A549 (cell line): Measurements from ENCODE around the gene BCR. TPM values are rescaled to one million over a fixed set of nuclear protein-coding genes. Genes with fewer than 3 reads are reported as not detected.
A peak's percentile ranks its signal among the peaks of the same experiment; 100 is the strongest.

ENCODE experiments used
- ATAC-seq, 2 experiments: fragments of 200-7000 bp in 1 of 2; fragments of >200 bp in 1 of 2; cut with Nextera tagmentation in 1 of 2; cut with Tn5 transposase in 1 of 2; 3 replicates each; pipeline versions ENCODE4 v1.8.0 to v1.9.1; 2018 to 2020; ENCODE audit warnings: mild to moderate bottlenecking in 1 of 2, moderate library complexity in 1 of 2
- CTCF ChIA-PET: fragments of 300-600 bp; sonication (Branson Sonifier 250); formaldehyde crosslinking; extraction: SDS; loops from one replicate; lab custom pipeline; 2021; ENCODE audit warnings: antibody characterized with exemption, inconsistent platforms; lab: Yijun Ruan, JAX
- POLR2A ChIA-PET: fragments of 350-600 bp; formaldehyde crosslinking; extraction: SDS; loops from one replicate; lab custom pipeline; 2021; ENCODE audit warnings: antibody characterized with exemption, inconsistent platforms; lab: Yijun Ruan, JAX
- DNase-seq, 2 experiments: peaks; one replicate each; pipeline versions ENCODE4 v3.0.0 to v3.0.0-alpha.2; 2011 to 2016; ENCODE audit warnings: low read depth in 1 of 2, low spot score in 1 of 2
- FAIRE-seq: peaks from 2 replicates; lab custom pipeline; 2011; peaks lifted over from hg19 to GRCh38; lab: Jason Lieb, UNC
- H3K27ac ChIP-seq, 2 experiments: fragments of >200 bp; sonication (Bioruptor Twin); formaldehyde crosslinking; 3 replicates each; pipeline ENCODE4 v1.5.1; 2016 to 2017
- H3K4me1 ChIP-seq: fragments of >200 bp; sonication (Bioruptor Twin); formaldehyde crosslinking; 3 replicates; pipeline ENCODE4 v1.6.1; 2016
- H3K4me2 ChIP-seq: fragments of >200 bp; sonication (Bioruptor Twin); formaldehyde crosslinking; 3 replicates; pipeline ENCODE4 v1.6.1; 2016
- H3K4me3 ChIP-seq: fragments of >200 bp; sonication (Bioruptor Twin); formaldehyde crosslinking; 3 replicates; pipeline ENCODE4 v1.5.1; 2016
- H3K9me3 ChIP-seq: fragments of >200 bp; sonication (Bioruptor Twin); formaldehyde crosslinking; 3 replicates; pipeline ENCODE4 v1.6.1; 2016
- BCL3 ChIP-seq: fragments of >200 bp; sonication (Bioruptor Twin); formaldehyde crosslinking; IDR thresholded peaks from 3 replicates; pipeline ENCODE4 v1.6.1; 2016
- BHLHE40 ChIP-seq: IDR thresholded peaks from 2 replicates; pipeline ENCODE4 v1.6.1; 2012; ENCODE audit warnings: low read depth, low read length, inconsistent platforms
- CBX2 ChIP-seq: fragments of 200-600 bp; sonication (generic); IDR thresholded peaks from 2 replicates; pipeline ENCODE4 v1.6.1; 2016; ENCODE audit warnings: low read depth, mild to moderate bottlenecking, borderline replicate concordance
- CHD2 ChIP-seq: fragments of 150-350 bp; IDR thresholded peaks from 2 replicates; pipeline ENCODE4 v1.6.1; 2014; ENCODE audit warnings: low read length; ENCODE audit not compliant: partially characterized antibody
- CHD4 ChIP-seq: fragments of 200-600 bp; sonication (generic); IDR thresholded peaks from 2 replicates; pipeline ENCODE4 v1.6.1; 2016; ENCODE audit warnings: antibody characterized with exemption, mild to moderate bottlenecking, borderline replicate concordance
- E2F6 ChIP-seq: IDR thresholded peaks from 2 replicates; pipeline ENCODE4 v1.6.1; 2012; ENCODE audit warnings: low read depth, borderline replicate concordance
- EHF ChIP-seq: fragments of 250-450 bp; sonication (Bioruptor Pico); IDR thresholded peaks from 2 replicates; pipeline ENCODE4 v1.5.0; 2020; ENCODE audit warnings: mild to moderate bottlenecking
- EP300 ChIP-seq, 2 experiments: fragments of >200 bp; sonication (Bioruptor Twin); formaldehyde crosslinking; IDR thresholded peaks; 2 replicates in 1 of 2; 3 replicates in 1 of 2; pipeline ENCODE4 v1.6.1; 2016 to 2017
- ESRRA ChIP-seq: fragments of 150-350 bp; IDR thresholded peaks from 2 replicates; pipeline ENCODE4 v1.6.1; 2014; ENCODE audit warnings: mild to moderate bottlenecking, low read length, borderline replicate concordance
- FOSL2 ChIP-seq, 2 experiments: fragments of 450-650 bp in 1 of 2; fragments of >200 bp in 1 of 2; sonication (Bioruptor Twin) in 1 of 2; formaldehyde crosslinking; IDR thresholded peaks; 2 replicates each; pipeline versions ENCODE4 v1.5.0 to v1.6.1; 2016 to 2020; ENCODE audit warnings: mild to moderate bottlenecking in 1 of 2, moderate library complexity in 1 of 2
- HES2 ChIP-seq: fragments of >200 bp; sonication (Bioruptor Twin); formaldehyde crosslinking; IDR thresholded peaks from 2 replicates; pipeline ENCODE4 v1.6.1; 2016
- HEYL ChIP-seq: fragments of 250-450 bp; sonication (Bioruptor Pico); IDR thresholded peaks from 2 replicates; pipeline ENCODE4 v1.8.0; 2021; ENCODE audit warnings: mild to moderate bottlenecking, moderate library complexity
- HMGXB4 ChIP-seq: fragments of 250-450 bp; sonication (Bioruptor Pico); IDR thresholded peaks from 2 replicates; pipeline ENCODE4 v1.5.0; 2021; ENCODE audit warnings: mild to moderate bottlenecking, moderate library complexity, borderline replicate concordance
- HOXB13 ChIP-seq: fragments of 250-450 bp; sonication (Bioruptor Pico); IDR thresholded peaks from 2 replicates; pipeline ENCODE4 v1.5.0; 2020; ENCODE audit warnings: low read depth, mild to moderate bottlenecking, moderate library complexity
- HOXB5 ChIP-seq: fragments of 250-450 bp; sonication (Bioruptor Pico); IDR thresholded peaks from 2 replicates; pipeline ENCODE4 v1.5.0; 2020; ENCODE audit warnings: mild to moderate bottlenecking, moderate library complexity
- JUN ChIP-seq, 2 experiments: fragments of >200 bp; sonication (Bioruptor Twin); formaldehyde crosslinking; IDR thresholded peaks; 2 replicates in 1 of 2; 3 replicates in 1 of 2; pipeline ENCODE4 v1.6.1; 2016 to 2017
- KDM1A ChIP-seq: fragments of 200-600 bp; sonication (generic); IDR thresholded peaks from 2 replicates; pipeline ENCODE4 v1.6.1; 2016; ENCODE audit warnings: low read depth, mild to moderate bottlenecking
- KDM5A ChIP-seq: fragments of 200-600 bp; sonication (generic); IDR thresholded peaks from 2 replicates; pipeline ENCODE4 v1.6.1; 2016; ENCODE audit warnings: antibody characterized with exemption, mild to moderate bottlenecking
- MAFK ChIP-seq: fragments of 450-650 bp; IDR thresholded peaks from 2 replicates; pipeline ENCODE4 v1.6.1; 2014; ENCODE audit not compliant: partially characterized antibody
- MAX ChIP-seq: IDR thresholded peaks from 2 replicates; pipeline ENCODE4 v1.6.1; 2012
- PBX3 ChIP-seq: IDR thresholded peaks from 2 replicates; pipeline ENCODE4 v1.6.1; 2012
- PHF8 ChIP-seq: fragments of 200-600 bp; sonication (generic); IDR thresholded peaks from 2 replicates; pipeline ENCODE4 v1.6.1; 2016; ENCODE audit warnings: low read depth, mild to moderate bottlenecking, antibody characterized with exemption, moderate library complexity, borderline replicate concordance
- POLR2A ChIP-seq: IDR thresholded peaks from 2 replicates; pipeline ENCODE4 v1.6.1; 2012; ENCODE audit warnings: mild to moderate bottlenecking, low read length
- POLR2AphosphoS2 ChIP-seq: conservative IDR thresholded peaks from 2 replicates; pipeline ENCODE4 v1.6.1; 2012; ENCODE audit warnings: low read length, improper control_type of control experiment, inconsistent platforms
- RAD21 ChIP-seq, 2 experiments: fragments of >200 bp in 1 of 2; sonication (Bioruptor Twin) in 1 of 2; formaldehyde crosslinking in 1 of 2; IDR thresholded peaks in 1 of 2; conservative IDR thresholded peaks in 1 of 2; 2 replicates in 1 of 2; 3 replicates in 1 of 2; pipeline ENCODE4 v1.6.1; 2012 to 2018; ENCODE audit warnings: inconsistent platforms in 1 of 2
- REST ChIP-seq: fragments of 200-600 bp; sonication (generic); IDR thresholded peaks from 2 replicates; pipeline ENCODE4 v1.6.1; 2016; ENCODE audit warnings: antibody characterized with exemption, mild to moderate bottlenecking, moderate library complexity
- SMC3 ChIP-seq: fragments of >200 bp; sonication (Bioruptor Twin); formaldehyde crosslinking; IDR thresholded peaks from 3 replicates; pipeline ENCODE4 v1.6.1; 2018; ENCODE audit warnings: inconsistent platforms
- TP53 ChIP-seq: fragments of 250-450 bp; sonication (Bioruptor Pico); IDR thresholded peaks from 2 replicates; pipeline ENCODE4 v1.5.0; 2021; ENCODE audit warnings: mild to moderate bottlenecking, moderate library complexity
- ZC3H11A ChIP-seq: fragments of 450-650 bp; IDR thresholded peaks from 2 replicates; pipeline ENCODE4 v1.6.1; 2014; ENCODE audit warnings: antibody characterized with exemption, mild to moderate bottlenecking
- ZNF302 ChIP-seq: fragments of 250-450 bp; sonication (Bioruptor Pico); IDR thresholded peaks from 2 replicates; pipeline ENCODE4 v1.9.0; 2021; ENCODE audit warnings: inconsistent platforms, mild to moderate bottlenecking, moderate library complexity
- WGBS: methylation state at CpG from one replicate; pipeline ENCODE4 v1.1.6; 2017; ENCODE audit errors: missing lambda C conversion rate; 5-methylcytosine and 5-hydroxymethylcytosine counted together
- polyA plus RNA-seq, 4 experiments: library from polyadenylated mRNA; depleted of rRNA in 3 of 4; stranded (reverse); fragments of >200 nt; fragmentation: RNase III in 1 of 4; extraction: RNeasy Plus Mini Kit Qiagen cat#74134 plus additional on column Dnase treatment in 1 of 4; gene quantifications; 2 replicates in 3 of 4; 3 replicates in 1 of 4; pipeline ENCODE4 v1.2.3, GENCODE V29; 2011 to 2017

BCR gene
- polyA plus RNA-seq, 2 of the 4 experiments (the other 2 are of a cell fraction): 14.7 to 16.4 TPM

- FAIRE-seq (no peak), DNase-seq (peak; percentile 90 to 99), ATAC-seq (peak; percentile 83 to 88)
- Histone ChIP-seq H3K9me3 (no peaks in the 10 kb centered on the region), H3K4me2 (peak within 1 kb of the TSS; percentile 95), H3K27ac (peak within 1 kb of the TSS; percentile 69 to 82), H3K4me1 (peaks cover 20% of the 10 kb centered on the region; the same call in 1 of the 3 replicates), H3K4me3 (peak within 1 kb of the TSS; percentile 56)
- ChIA-PET POLR2A (no interaction called here), CTCF (interaction anchor here (1.4 to 1.9 kb wide), 3 partner anchors 33 to 186 kb away, joined by 3 to 8 read pairs (median 4); no protein-coding TSS in a partner anchor)
- WGBS: 5% methylated on average over 18 of the region's 62 CpGs
- TF ChIP-seq CHD4 (no peak), HOXB5 (CRISPR knock-in tag) (no peak), MAX (peak; percentile 35; the same call in 1 of the 2 replicates), BHLHE40 (no peak), ZNF302 (CRISPR knock-in tag) (no peak), RAD21 (conservative IDR thresholded peaks at IDR 0.05 in 1 of 2, IDR thresholded peaks at IDR 0.05 in 1 of 2) (no peak), MAFK (no peak), HOXB13 (CRISPR knock-in tag) (no peak), POLR2AphosphoS2 (no peak), BCL3 (no peak), EP300 (IDR thresholded peaks at IDR 0.05) (no peak), PHF8 (peak; percentile 78; the same call in 1 of the 2 replicates), CHD2 (no peak), ESRRA (no peak), TP53 (CRISPR knock-in tag) (no peak), KDM1A (no peak), HMGXB4 (CRISPR knock-in tag) (no peak), POLR2A (peak; percentile 48), HEYL (CRISPR knock-in tag) (no peak), EHF (CRISPR knock-in tag) (no peak), KDM5A (no peak), REST (no peak), CBX2 (no peak), JUN (IDR thresholded peaks at IDR 0.05) (no peak), HES2 (no peak), E2F6 (no peak), PBX3 (0 out of 2 replicates have a peak, but pooled peaks have one; percentile 29), ZC3H11A (no peak), FOSL2 (IDR thresholded peaks at IDR 0.05) (no peak), FOSL2 (CRISPR knock-in tag; IDR thresholded peaks at IDR 0.05) (peak; percentile 33; the same call in 1 of the 2 replicates), SMC3 (no peak)
These were observed 35.1 kb upstream of the BCR start, which contains the start of gene RAB36 for GRCh38 chr22:23144932-23145877. Gene RAB36 (plus strand): TSS chr22:23145477. CDS start chr22:23146617, 1,140 bp downstream.
